Stimulated activated CD4-positive, alpha-beta T cell treated with anti-CD3 and anti-CD28 coated beads, Interleukin-1b, Interleukin-23, amount 100 ng/mL, for 1 hour (primary cell): Measurements from ENCODE around the gene TAS1R3.
"Not testable (repeated sequence)": the region's sequence is repeated elsewhere in the genome, so short reads cannot be mapped to it uniquely, and the experiment has no call there.

Experiments used
- DNase-seq, 2 donors: peaks; one replicate each; pipeline ENCODE4 v3.0.0-alpha.2; 2020; ENCODE audit warnings: low read depth in 2 of 2

Gene TAS1R3

GRCh38 chr1:1309251-1310108, 21.6 kb upstream of the TAS1R3 start:
- no peak for DNase-seq

DNA sequence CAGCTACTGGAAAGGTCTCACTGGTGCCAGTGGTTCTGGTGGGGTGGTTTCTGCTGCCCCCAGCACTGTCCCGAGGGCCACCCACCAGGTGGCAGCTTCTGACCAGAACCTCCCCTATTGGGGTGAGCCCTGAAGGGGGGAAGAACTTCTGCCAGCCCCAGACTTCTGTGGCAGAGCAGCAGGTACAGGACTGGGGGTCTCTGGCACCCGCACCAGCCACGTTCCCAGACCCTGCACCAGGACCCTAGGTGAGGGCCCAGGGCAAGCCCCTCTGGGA, 21.0 kb upstream of the TAS1R3 start:
- DNase-seq: no peak

DNA sequence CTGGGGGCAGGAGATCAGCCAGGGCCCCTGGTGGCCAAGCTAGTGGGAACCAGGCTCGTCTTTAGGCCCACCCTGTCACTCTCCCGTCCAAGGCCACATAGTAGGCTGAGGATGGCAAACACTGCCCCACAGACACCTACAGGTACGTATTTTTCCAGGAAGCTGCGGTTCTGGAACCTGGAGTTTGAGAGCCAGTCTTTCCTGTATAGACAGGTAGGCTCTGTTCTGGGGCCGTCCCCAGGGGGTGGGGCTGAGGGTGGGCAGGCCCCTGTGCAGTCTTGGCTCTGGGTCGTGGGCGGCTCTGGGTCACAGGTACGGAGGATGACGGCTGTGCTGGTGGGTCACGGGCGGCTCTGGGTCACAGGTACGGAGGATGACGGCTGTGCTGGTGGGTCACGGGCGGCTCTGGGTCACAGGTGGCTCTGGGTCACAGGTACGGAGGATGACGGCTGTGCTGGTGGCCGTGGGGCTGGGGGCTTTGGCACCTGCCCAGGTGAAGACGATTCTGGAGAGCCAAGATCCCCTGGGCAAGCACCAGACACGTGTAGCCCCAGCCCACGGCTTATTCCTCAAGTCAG, 20.5 kb upstream of the TAS1R3 start:
- DNase-seq: no peak

GRCh38 chr1:1311107-1312104, 19.7 kb upstream of the TAS1R3 start:
- no peak for DNase-seq

GRCh38 chr1:1312450-1313314, 18.4 kb upstream of the TAS1R3 start:
- no peak for DNase-seq

GRCh38 chr1:1313500-1314236, 17.4 kb upstream of the TAS1R3 start:
- DNase-seq: no peak

GRCh38 chr1:1314237-1314586, 16.9 kb upstream of the TAS1R3 start:
- no peak for DNase-seq

DNA sequence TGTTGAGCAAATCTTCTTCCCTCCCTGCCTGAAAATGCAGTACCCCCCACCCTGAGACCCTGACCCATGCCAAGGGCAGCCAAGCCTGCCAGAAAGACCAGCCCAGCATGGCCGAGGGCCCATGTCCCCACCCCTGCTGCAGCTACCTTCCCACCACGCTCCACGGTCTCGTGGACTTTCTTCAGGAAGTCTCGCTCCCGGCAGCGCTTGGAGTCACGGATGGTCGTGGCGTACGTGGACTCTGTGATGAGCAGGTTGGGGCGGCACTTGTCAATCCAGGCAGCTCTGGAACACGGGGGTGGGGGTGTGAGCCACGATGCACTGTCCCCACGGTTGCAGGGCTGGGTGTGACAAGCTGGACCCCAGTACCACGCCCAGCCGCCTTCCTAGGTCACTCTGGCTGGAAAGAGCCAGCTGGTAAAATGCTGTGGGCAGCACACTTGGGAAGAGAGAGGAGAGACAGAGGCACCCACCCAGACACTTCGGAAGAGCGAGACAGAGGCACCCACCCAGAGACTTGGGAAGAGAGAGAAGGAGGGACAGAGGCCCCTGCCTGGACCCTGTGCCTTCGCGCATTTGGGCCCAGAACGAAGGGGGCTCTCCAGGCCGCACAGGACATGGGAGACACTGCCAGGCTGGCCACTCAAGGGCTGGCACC, 16.3 kb upstream of the TAS1R3 start:
- no peak for DNase-seq

GRCh38 chr1:1315435-1315954, 15.6 kb upstream of the TAS1R3 start:
- no peak for DNase-seq

DNA sequence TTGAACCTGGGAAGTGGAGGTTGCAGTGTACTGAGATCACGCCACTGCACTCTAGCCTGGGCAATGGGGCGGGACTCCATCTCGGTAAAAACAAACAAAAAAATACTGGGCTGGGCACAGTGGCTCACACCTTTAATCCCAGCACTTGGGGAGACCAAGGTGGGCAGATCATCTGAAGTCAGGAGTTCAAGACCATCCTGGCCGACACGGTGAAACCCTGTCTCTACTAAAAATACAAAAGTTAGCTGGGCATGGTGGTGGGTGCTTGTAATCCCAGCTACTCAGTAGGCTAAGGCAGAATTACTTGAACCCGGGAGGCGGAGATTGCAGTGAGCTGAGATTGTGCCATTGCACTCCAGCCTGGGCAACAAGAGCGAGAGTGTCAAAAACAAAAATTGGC, 14.9 kb upstream of the TAS1R3 start:
- not testable (repeated sequence) for DNase-seq

GRCh38 chr1:1317420-1317819, 13.7 kb upstream of the TAS1R3 start:
- DNase-seq: no peak

- no peak for DNase-seq
These were observed 12.9 kb upstream of the TAS1R3 start for GRCh38 chr1:1318131-1318652.

- no peak for DNase-seq
These were observed 12.1 kb upstream of the TAS1R3 start for GRCh38 chr1:1318777-1319645.

- no peak for DNase-seq
These were observed 11.5 kb upstream of the TAS1R3 start for GRCh38 chr1:1319646-1319941.

GRCh38 chr1:1320666-1321448, 10.2 kb upstream of the TAS1R3 start:
- DNase-seq: no peak

GRCh38 chr1:1321477-1321876, 9.6 kb upstream of the TAS1R3 start:
- no peak for DNase-seq

GRCh38 chr1:1322418-1322817, 8.7 kb upstream of the TAS1R3 start:
- no peak for DNase-seq

GRCh38 chr1:1322952-1323351, 8.1 kb upstream of the TAS1R3 start:
- DNase-seq: no peak
